ENCODE results near the gene LONRF2. TPM values are rescaled to one million over a fixed set of nuclear protein-coding genes. Genes with fewer than 3 reads are reported as not detected.
"Not testable (repeated sequence)": the region's sequence is repeated elsewhere in the genome, so short reads cannot be mapped to it uniquely, and the experiment has no call there.

Gene LONRF2
- total RNA-seq, 1 experiment from 2014 or later, result 0.33 TPM

DNA sequence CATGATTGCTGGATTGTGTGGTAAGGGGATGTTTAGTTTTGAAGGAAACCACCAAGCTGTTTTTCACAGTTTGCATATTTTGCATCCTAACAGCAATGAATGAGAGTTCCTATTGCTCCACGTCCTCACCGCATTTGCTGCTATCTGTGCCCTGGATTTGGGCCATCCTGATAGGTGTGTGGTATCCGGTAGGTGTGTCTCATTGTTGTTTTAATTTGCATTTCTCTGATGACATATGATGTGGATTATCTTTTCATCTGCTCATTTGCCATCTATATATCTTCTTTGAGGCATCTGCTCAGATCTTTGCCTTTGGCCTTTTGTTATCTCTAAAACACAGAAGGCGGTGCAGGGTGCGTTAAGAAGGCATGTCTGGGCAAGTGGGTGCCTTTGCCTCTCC lies 73.3 kb downstream of the LONRF2 start:
- POLR2A ChIA-PET, result no interaction called here
- ATAC-seq (no peak), DNase-seq (ENCODE audit: low spot score) (no peak)
- Mint-ChIP-seq H3K27me3 (ENCODE audit: low read depth) (peaks cover 3% of the 10 kb centered on the region; the same call in 1 of the 2 replicates), H3K9me3 (no peaks in the 10 kb centered on the region; the same call in 1 of the 2 replicates), H3K36me3 (no peaks in the 10 kb centered on the region), H3K4me3 (no peak overlapping the region), H3K4me1 (no peaks in the 10 kb centered on the region; the same call in 1 of the 2 replicates), H3K27ac (no peak overlapping the region)
- no peak for TF ChIP-seq FOXK1 (CRISPR knock-in tag; IDR thresholded peaks at IDR 0.05)
- TF ChIP-seq ELF4 (CRISPR knock-in tag; IDR thresholded peaks at IDR 0.05; ENCODE audit: low read depth), result no peak
- no peak for TF ChIP-seq ZNF425 (CRISPR knock-in tag; conservative IDR thresholded peaks at IDR 0.05)
- TF ChIP-seq, protein P1, sequence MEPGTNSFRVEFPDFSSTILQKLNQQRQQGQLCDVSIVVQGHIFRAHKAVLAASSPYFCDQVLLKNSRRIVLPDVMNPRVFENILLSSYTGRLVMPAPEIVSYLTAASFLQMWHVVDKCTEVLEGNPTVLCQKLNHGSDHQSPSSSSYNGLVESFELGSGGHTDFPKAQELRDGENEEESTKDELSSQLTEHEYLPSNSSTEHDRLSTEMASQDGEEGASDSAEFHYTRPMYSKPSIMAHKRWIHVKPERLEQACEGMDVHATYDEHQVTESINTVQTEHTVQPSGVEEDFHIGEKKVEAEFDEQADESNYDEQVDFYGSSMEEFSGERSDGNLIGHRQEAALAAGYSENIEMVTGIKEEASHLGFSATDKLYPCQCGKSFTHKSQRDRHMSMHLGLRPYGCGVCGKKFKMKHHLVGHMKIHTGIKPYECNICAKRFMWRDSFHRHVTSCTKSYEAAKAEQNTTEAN (CRISPR knock-in tag; IDR thresholded peaks at IDR 0.05), result no peak
- TF ChIP-seq TEAD4 (CRISPR knock-in tag; IDR thresholded peaks at IDR 0.05), result no peak
- CTCF ChIA-PET, result interaction anchor here (0.6 to 1.2 kb wide), 3 partner anchors 11 to 14 kb away, joined by 3 read pairs; no protein-coding TSS in a partner anchor

GRCh38 chr2:100248556-100248955 lies 73.7 kb downstream of the LONRF2 start:
- CTCF ChIA-PET, result interaction anchor here (0.6 to 1.0 kb wide), 2 partner anchors 12 to 14 kb away, joined by 3 read pairs; no protein-coding TSS in a partner anchor
- H3K27me3 Mint-ChIP-seq (ENCODE audit: low read depth); H3K4me1 Mint-ChIP-seq; H3K27ac Mint-ChIP-seq; H3K36me3 Mint-ChIP-seq; ATAC-seq; POLR2A ChIA-PET; H3K9me3 Mint-ChIP-seq; DNase-seq (ENCODE audit: low spot score); H3K4me3 Mint-ChIP-seq: not testable (repeated sequence)

DNA sequence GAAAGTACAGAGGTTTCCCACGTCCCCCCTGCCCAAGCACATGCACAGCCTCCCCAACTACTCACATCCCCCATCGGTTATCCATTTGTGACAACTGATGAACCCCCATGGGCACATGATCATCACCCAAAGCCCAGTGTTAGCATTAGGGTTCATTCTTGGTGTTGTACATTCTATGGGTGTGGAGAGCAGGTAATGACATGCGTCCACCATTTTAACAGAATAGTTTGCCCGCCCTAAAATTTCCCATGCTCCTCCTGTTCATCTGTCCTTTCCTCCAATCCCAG lies 74.3 kb downstream of the LONRF2 start:
- no peaks in the 10 kb centered on the region for H3K36me3 Mint-ChIP-seq
- TF ChIP-seq AFF4 (CRISPR knock-in tag; IDR thresholded peaks at IDR 0.05; ENCODE audit: borderline replicate concordance) (no peak), JAZF1 (CRISPR knock-in tag; IDR thresholded peaks at IDR 0.05) (no peak), CREM (CRISPR knock-in tag; IDR thresholded peaks at IDR 0.05) (no peak)
- TF ChIP-seq, protein P2, sequence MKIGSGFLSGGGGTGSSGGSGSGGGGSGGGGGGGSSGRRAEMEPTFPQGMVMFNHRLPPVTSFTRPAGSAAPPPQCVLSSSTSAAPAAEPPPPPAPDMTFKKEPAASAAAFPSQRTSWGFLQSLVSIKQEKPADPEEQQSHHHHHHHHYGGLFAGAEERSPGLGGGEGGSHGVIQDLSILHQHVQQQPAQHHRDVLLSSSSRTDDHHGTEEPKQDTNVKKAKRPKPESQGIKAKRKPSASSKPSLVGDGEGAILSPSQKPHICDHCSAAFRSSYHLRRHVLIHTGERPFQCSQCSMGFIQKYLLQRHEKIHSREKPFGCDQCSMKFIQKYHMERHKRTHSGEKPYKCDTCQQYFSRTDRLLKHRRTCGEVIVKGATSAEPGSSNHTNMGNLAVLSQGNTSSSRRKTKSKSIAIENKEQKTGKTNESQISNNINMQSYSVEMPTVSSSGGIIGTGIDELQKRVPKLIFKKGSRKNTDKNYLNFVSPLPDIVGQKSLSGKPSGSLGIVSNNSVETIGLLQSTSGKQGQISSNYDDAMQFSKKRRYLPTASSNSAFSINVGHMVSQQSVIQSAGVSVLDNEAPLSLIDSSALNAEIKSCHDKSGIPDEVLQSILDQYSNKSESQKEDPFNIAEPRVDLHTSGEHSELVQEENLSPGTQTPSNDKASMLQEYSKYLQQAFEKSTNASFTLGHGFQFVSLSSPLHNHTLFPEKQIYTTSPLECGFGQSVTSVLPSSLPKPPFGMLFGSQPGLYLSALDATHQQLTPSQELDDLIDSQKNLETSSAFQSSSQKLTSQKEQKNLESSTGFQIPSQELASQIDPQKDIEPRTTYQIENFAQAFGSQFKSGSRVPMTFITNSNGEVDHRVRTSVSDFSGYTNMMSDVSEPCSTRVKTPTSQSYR (CRISPR knock-in tag; IDR thresholded peaks at IDR 0.05), result no peak
- no peak for DNase-seq (ENCODE audit: low spot score)
- H3K4me1 Mint-ChIP-seq, result no peaks in the 10 kb centered on the region; the same call in 1 of the 2 replicates
- no peak for ATAC-seq
- H3K9me3 Mint-ChIP-seq, result no peaks in the 10 kb centered on the region; the same call in 1 of the 2 replicates
- peaks cover 3% of the 10 kb centered on the region; the same call in 1 of the 2 replicates for H3K27me3 Mint-ChIP-seq (ENCODE audit: low read depth)
- ChIA-PET POLR2A (no interaction called here), CTCF (interaction anchor here (3.8 kb wide), 1 partner anchor 14 kb away, joined by 76 read pairs; no protein-coding TSS in a partner anchor)
- no peak overlapping the region for H3K4me3 Mint-ChIP-seq
- no peak overlapping the region for H3K27ac Mint-ChIP-seq

Measured in WTC11 (cell line).